Heart left ventricle (tissue), 16 donors: Measurements from ENCODE around the gene CLPSL1. TPM values are rescaled to one million over a fixed set of nuclear protein-coding genes. Genes with fewer than 3 reads are reported as not detected.

Experiments
- ATAC-seq, 4 donors: fragments of 200-7000 bp; cut with Tn5 transposase; one replicate each; pipeline ENCODE4 v1.9.1; 2020 to 2022; ENCODE audit warnings: moderate library complexity in 4 of 4, mild to moderate bottlenecking in 3 of 4, moderate number of reproducible peaks in 1 of 4
- DNase-seq, 5 donors: peaks; one replicate each; pipeline ENCODE4 v3.0.0-alpha.2; 2020
- H3K27ac ChIP-seq, 12 donors: fragments of 200-600 bp; sonication (generic) in 4 of 12; one replicate each; pipeline versions ENCODE4 v1.5.0 to v1.8.0; 2016 to 2022; ENCODE audit warnings: mild to moderate bottlenecking in 2 of 12
- H3K27me3 ChIP-seq, 9 donors: fragments of 200-600 bp; sonication (generic) in 2 of 9; one replicate each; pipeline versions ENCODE4 v1.5.1 to v1.8.0; 2016 to 2022; ENCODE audit warnings: mild to moderate bottlenecking in 3 of 9
- H3K36me3 ChIP-seq, 9 donors: fragments of 200-600 bp; sonication (generic) in 2 of 9; one replicate each; pipeline versions ENCODE4 v1.5.0 to v1.8.0; 2018 to 2022; ENCODE audit warnings: mild to moderate bottlenecking in 2 of 9
- H3K4me1 ChIP-seq, 12 donors: fragments of 200-600 bp; sonication (generic) in 4 of 12; one replicate each; pipeline versions ENCODE4 v1.5.0 to v1.8.0; 2016 to 2022; ENCODE audit warnings: mild to moderate bottlenecking in 3 of 12
- H3K4me3 ChIP-seq, 12 donors: fragments of 200-600 bp; sonication (generic) in 4 of 12; one replicate each; pipeline versions ENCODE4 v1.5.0 to v1.8.0; 2017 to 2022; ENCODE audit warnings: mild to moderate bottlenecking in 9 of 12, moderate library complexity in 4 of 12
- H3K9me3 ChIP-seq, 12 donors: fragments of 200-600 bp; sonication (generic) in 4 of 12; one replicate each; pipeline versions ENCODE4 v1.5.0 to v1.8.0; 2016 to 2022; ENCODE audit warnings: mild to moderate bottlenecking in 1 of 12
- CTCF ChIP-seq, 12 donors: fragments of 200-600 bp; sonication (generic) in 4 of 12; IDR thresholded peaks; one replicate each; pipeline versions ENCODE4 v1.5.0 to v1.8.0; 2018 to 2022; ENCODE audit warnings: antibody characterized with exemption in 12 of 12, mild to moderate bottlenecking in 5 of 12
- POLR2A ChIP-seq, 2 donors: fragments of 450-650 bp; IDR thresholded peaks; one replicate each; pipeline ENCODE4 v1.6.1; 2017; ENCODE audit warnings: antibody characterized with exemption in 2 of 2, mild to moderate bottlenecking in 2 of 2, moderate library complexity in 2 of 2
- WGBS, 4 donors: extraction: QIAGEN DNeasy Blood & Tissue Kit in 2 of 4; methylation state at CpG; one replicate each; pipeline versions ENCODE4 v1.1.5 to v1.1.7; 2013 to 2018; 5-methylcytosine and 5-hydroxymethylcytosine counted together
- intact Hi-C, 10 donors: fragments of 100-400 bp; cut with DNase I; formaldehyde crosslinking; loops; one replicate each; pipeline versions ENCODE4 v1.11.1 to v1.14.2; 2022
- polyA plus RNA-seq, 2 donors: library from polyadenylated mRNA; stranded (reverse); fragments of 200-250 nt; gene quantifications; one replicate each; pipeline ENCODE4 v1.2.3, GENCODE V29; 2013
- total RNA-seq, 9 donors: library from RNA; depleted of rRNA in 2 of 9; stranded (reverse); fragments of >200 nt in 2 of 9; fragmentation: NEBNext Ultra II Directional in 3 of 9; extraction: Animal tissue kit (Norgen Biotek cat#: 25700) in 3 of 9; gene quantifications; one replicate each; pipeline versions ENCODE4 v1.1.0 to v1.2.4, GENCODE V29; 2016 to 2023
- donor health status: ischemic (EF 13 %, LVEDD 7.1; RV severe dilation, severe dysfunction).
- donor health status: healthy with polysubstance abuse.
- donor health status: DM: no; HTN: yes; CAD: no.
- donor health status: DM: no; HTN: no; CAD: no.
- donor health status: ischemic (EF 25% LVEDD 6.9; RV normal size, moderate dysfunction).
- donor health status: ischemic (EF 25% LVEDD 5.7; RV mildly dilated, moderate dysfunction).
- donor health status: healthy.
- donor health status: DM: yes; HTN: yes; CAD: no.
- donor health status: ischemic (EF 35%, LVEDD 5.7; RV mildly dilated, moderate dysfunction).
- donor health status: nonischemic (EF 11% LVEDD 7.7; RV severe dilation, severe dysfunction).
- donor health status: DM: yes; HTN: yes; CAD: no.
- donor health status: PGD.
- donor health status: ischemic (EF 29% LVEDD 5.4; RV normal size, mild dysfunction).
- donor health status: nonischemic (EF 23%, LVEDD 6.1; RV moderate dilation, normal function).

The CLPSL1 gene
- total and polyA plus RNA-seq, 11 donors: not detected

GRCh38 chr6:35774116-35774794 is 6.6 kb upstream of the CLPSL1 start:
- peaks cover 0 to 33% (median 12%) of the 10 kb centered on the region in 9 donors for H3K27me3 ChIP-seq
- WGBS, 4 donors: 78 to 92% (median 86%) methylated on average over 9 to 11 of the region's 11 CpGs
- DNase-seq: no peak

GRCh38 chr6:35775031-35775430 is 5.8 kb upstream of the CLPSL1 start:
- peaks cover 0 to 33% (median 12%) of the 10 kb centered on the region in 9 donors for H3K27me3 ChIP-seq

More at GRCh38 chr6:35774116-35774794, 6.6 kb upstream of the CLPSL1 start:
- TF ChIP-seq POLR2A (IDR thresholded peaks at IDR 0.05) (no peak), CTCF (IDR thresholded peaks at IDR 0.05) (no peak)
- H3K4me1 ChIP-seq: peaks cover 0 to 9% (median 5%) of the 10 kb centered on the region in 12 donors
- no peaks in the 10 kb centered on the region for H3K36me3 ChIP-seq
- H3K4me3 ChIP-seq: no peak overlapping the region
- no peaks in the 10 kb centered on the region for H3K9me3 ChIP-seq
- intact Hi-C loops: no loop called here
- ATAC-seq: no peak
- no peak overlapping the region for H3K27ac ChIP-seq

GRCh38 chr6:35776364-35777215 is 4.2 kb upstream of the CLPSL1 start, which contains the start of gene CLPSL2:
TSS of gene CLPSL2 (plus strand) at chr6:35776598. CDS start at chr6:35776619, 21 bp downstream.
- TF ChIP-seq POLR2A (IDR thresholded peaks at IDR 0.05) (no peak), CTCF (IDR thresholded peaks at IDR 0.05) (no peak)
- intact Hi-C loops: no loop called here
- peak within 1 kb of the TSS; percentile 4 to 58 (median 46) for H3K4me3 ChIP-seq
- H3K4me1 ChIP-seq: peaks cover 0 to 9% (median 5%) of the 10 kb centered on the region in 12 donors
- ATAC-seq: peak in 1 of 4 donors; percentile 36
- no peaks in the 10 kb centered on the region for H3K36me3 ChIP-seq
- H3K27ac ChIP-seq: no peak within 1 kb of the TSS
- no peaks in the 10 kb centered on the region for H3K9me3 ChIP-seq
- no peak for DNase-seq
- H3K27me3 ChIP-seq: peaks cover 0 to 43% (median 12%) of the 10 kb centered on the region in 9 donors
- 2 to 5% (median 3%) methylated on average over 33 to 56 of the region's 56 CpGs for WGBS, 4 donors

More at GRCh38 chr6:35775031-35775430, 5.8 kb upstream of the CLPSL1 start:
- no peak overlapping the region for H3K4me3 ChIP-seq
- peaks cover 0 to 9% (median 5%) of the 10 kb centered on the region in 12 donors for H3K4me1 ChIP-seq
- H3K36me3 ChIP-seq: no peaks in the 10 kb centered on the region
- intact Hi-C loops: no loop called here
- no peaks in the 10 kb centered on the region for H3K9me3 ChIP-seq
- no peak overlapping the region for H3K27ac ChIP-seq
- no peak for ATAC-seq
- no peak for TF ChIP-seq CTCF (IDR thresholded peaks at IDR 0.05)
- no peak for TF ChIP-seq POLR2A (IDR thresholded peaks at IDR 0.05)
- 63 to 80% (median 71%) methylated on average over 6 of the region's 6 CpGs for WGBS, 4 donors
- DNase-seq: no peak
